H9 (cell line): ENCODE data around the gene PYGO2. TPM values are rescaled to one million over a fixed set of nuclear protein-coding genes. Genes with fewer than 3 reads are reported as not detected.

ENCODE experiments used
- DNase-seq: peaks from one replicate; pipeline ENCODE4 v3.0.0-alpha.2; 2017
- H2AFZ ChIP-seq: one replicate; pipeline ENCODE4 v1.6.1; 2013; ENCODE audit warnings: mild to moderate bottlenecking, low read length, control low read depth, moderate library complexity
- H2AK5ac ChIP-seq: 2 replicates; pipeline ENCODE4 v1.6.1; 2013; ENCODE audit warnings: low read length, control low read depth, mixed read lengths; ENCODE audit not compliant: insufficient read length
- H2BK120ac ChIP-seq: one replicate; pipeline ENCODE4 v1.6.1; 2013; ENCODE audit warnings: low read depth, mild to moderate bottlenecking, low read length, control low read depth, inconsistent platforms; ENCODE audit not compliant: poor library complexity, severe bottlenecking
- H2BK12ac ChIP-seq: 2 replicates; pipeline ENCODE4 v1.6.1; 2013; ENCODE audit warnings: low read length, control low read depth, mixed read lengths, low read depth; ENCODE audit not compliant: insufficient read length
- H2BK15ac ChIP-seq: 2 replicates; pipeline ENCODE4 v1.6.1; 2013; ENCODE audit warnings: low read depth, low read length, control low read depth
- H2BK20ac ChIP-seq: one replicate; pipeline ENCODE4 v1.6.1; 2013; ENCODE audit warnings: low read depth, mild to moderate bottlenecking, low read length, control low read depth, inconsistent platforms; ENCODE audit not compliant: poor library complexity, severe bottlenecking
- H2BK5ac ChIP-seq: 2 replicates; pipeline ENCODE4 v1.6.1; 2013; ENCODE audit warnings: low read length, control low read depth, mixed read lengths; ENCODE audit not compliant: insufficient read length
- H3K14ac ChIP-seq: 2 replicates; pipeline ENCODE4 v1.6.1; 2013; ENCODE audit warnings: low read length, control low read depth; ENCODE audit not compliant: insufficient read depth
- H3K18ac ChIP-seq: 2 replicates; pipeline ENCODE4 v1.6.1; 2013; ENCODE audit warnings: low read depth, mild to moderate bottlenecking, mixed read lengths, low read length, control low read depth; ENCODE audit not compliant: insufficient read length
- H3K23ac ChIP-seq: 2 replicates; pipeline ENCODE4 v1.6.1; 2013; ENCODE audit warnings: low read length, control low read depth, mixed read lengths, low read depth; ENCODE audit not compliant: insufficient read length
- H3K23me2 ChIP-seq: 2 replicates; pipeline ENCODE4 v1.6.1; 2013; ENCODE audit warnings: low read depth, mild to moderate bottlenecking, mixed read lengths, low read length, control low read depth; ENCODE audit not compliant: insufficient read length, poor library complexity, severe bottlenecking
- H3K27ac ChIP-seq: 2 replicates; pipeline ENCODE4 v1.5.1; 2013; ENCODE audit warnings: low read length, control low read depth, mixed read lengths, low read depth; ENCODE audit not compliant: insufficient read length
- H3K27me3 ChIP-seq: 2 replicates; pipeline ENCODE4 v1.6.1; 2013; ENCODE audit warnings: low read length, control low read depth, inconsistent platforms; ENCODE audit not compliant: insufficient read depth
- H3K4ac ChIP-seq: 2 replicates; pipeline ENCODE4 v1.6.1; 2013; ENCODE audit warnings: low read depth, mild to moderate bottlenecking, control low read depth, inconsistent platforms, low read length, moderate library complexity
- H3K4me1 ChIP-seq: 2 replicates; pipeline ENCODE4 v1.6.1; 2013; ENCODE audit warnings: low read length, control low read depth, inconsistent platforms; ENCODE audit not compliant: insufficient read depth
- H3K4me2 ChIP-seq: 2 replicates; pipeline ENCODE4 v1.6.1; 2013; ENCODE audit warnings: low read length, control low read depth, mixed read lengths; ENCODE audit not compliant: insufficient read length, insufficient read depth
- H3K56ac ChIP-seq: 2 replicates; pipeline ENCODE4 v1.6.1; 2013; ENCODE audit warnings: low read depth, mild to moderate bottlenecking, mixed read lengths, low read length, control low read depth; ENCODE audit not compliant: insufficient read length
- H3K79me1 ChIP-seq: 2 replicates; pipeline ENCODE4 v1.6.1; 2013; ENCODE audit warnings: low read depth, mild to moderate bottlenecking, moderate library complexity, low read length, control low read depth, inconsistent platforms; ENCODE audit not compliant: insufficient read depth, poor library complexity, severe bottlenecking
- H3K79me2 ChIP-seq: 2 replicates; pipeline ENCODE4 v1.6.1; 2013; ENCODE audit warnings: low read length, control low read depth, inconsistent platforms; ENCODE audit not compliant: insufficient read depth
- H3K9ac ChIP-seq: 2 replicates; pipeline ENCODE4 v1.6.1; 2013; ENCODE audit warnings: low read length, control low read depth, mixed read lengths; ENCODE audit not compliant: insufficient read length; ENCODE audit errors: extremely low read depth
- H3K9me3 ChIP-seq: one replicate; pipeline ENCODE4 v1.6.1; 2013; ENCODE audit warnings: low read depth, low read length, inconsistent platforms; ENCODE audit not compliant: control insufficient read depth
- H3T11ph ChIP-seq: one replicate; pipeline ENCODE4 v1.6.1; 2013; ENCODE audit warnings: mild to moderate bottlenecking, low read length, control low read depth, inconsistent platforms
- H4K20me1 ChIP-seq: one replicate; pipeline ENCODE4 v1.6.1; 2013; ENCODE audit not compliant: control insufficient read depth, insufficient read length, insufficient read depth
- H4K5ac ChIP-seq: 2 replicates; pipeline ENCODE4 v1.6.1; 2013; ENCODE audit warnings: low read depth, mild to moderate bottlenecking, mixed read lengths, low read length, control low read depth; ENCODE audit not compliant: insufficient read length
- H4K8ac ChIP-seq: replicated peaks from 2 replicates; pipeline ENCODE4 v1.6.1; 2013; ENCODE audit warnings: low read length, control low read depth, mixed read lengths, low read depth; ENCODE audit not compliant: insufficient read length
- H4K91ac ChIP-seq: 2 replicates; pipeline ENCODE4 v1.6.1; 2013; ENCODE audit warnings: low read depth, mild to moderate bottlenecking, moderate library complexity, mixed read lengths, low read length, control low read depth; ENCODE audit not compliant: insufficient read length
- H3K27ac Mint-ChIP-seq, 3 experiments: 2 replicates in 2 of 3; 3 replicates in 1 of 3; pipeline ENCODE4 v1.8.0; 2020 to 2021; ENCODE audit warnings: mixed read lengths in 3 of 3, mild to moderate bottlenecking in 1 of 3, moderate library complexity in 1 of 3
- H3K27me3 Mint-ChIP-seq: 2 replicates; pipeline ENCODE4 v1.8.0; 2021; ENCODE audit warnings: low read depth, mild to moderate bottlenecking, moderate library complexity, mixed read lengths
- H3K36me3 Mint-ChIP-seq, 3 experiments: 2 replicates in 2 of 3; 3 replicates in 1 of 3; pipeline ENCODE4 v1.8.0; 2020 to 2021; ENCODE audit warnings: low read depth in 3 of 3, mixed read lengths in 3 of 3; ENCODE audit not compliant: insufficient read depth in 1 of 3
- H3K4me1 Mint-ChIP-seq, 2 experiments: 2 replicates each; pipeline ENCODE4 v1.8.0; 2020; ENCODE audit warnings: mixed read lengths in 2 of 2
- H3K4me3 Mint-ChIP-seq, 2 experiments: 2 replicates in 1 of 2; 3 replicates in 1 of 2; pipeline ENCODE4 v1.8.0; 2020 to 2021; ENCODE audit warnings: mild to moderate bottlenecking in 2 of 2, mixed read lengths in 2 of 2, moderate library complexity in 1 of 2
- H3K9me3 Mint-ChIP-seq, 2 experiments: 2 replicates in 1 of 2; 3 replicates in 1 of 2; pipeline ENCODE4 v1.8.0; 2020; ENCODE audit warnings: mild to moderate bottlenecking in 2 of 2, mixed read lengths in 2 of 2, moderate library complexity in 1 of 2
- WGBS: extraction: QIAGEN DNeasy Blood & Tissue Kit; methylation state at CpG from one replicate; pipeline ENCODE4 v1.1.7; 2013; ENCODE audit warnings: missing lambda C conversion rate, low lambda C conversion rate, mixed read lengths; ENCODE audit not compliant: insufficient read length; ENCODE audit errors: extremely low coverage; 5-methylcytosine and 5-hydroxymethylcytosine counted together
- total RNA-seq: library from RNA; stranded (reverse); gene quantifications from 2 replicates; pipeline ENCODE4 v1.2.1, GENCODE V29; 2021
- TF ChIP-seq, protein P1 (sequence below): fragments of 200-600 bp; sonication (generic); conservative IDR thresholded peaks from 3 replicates; pipeline ENCODE4 v1.8.0; 2021; ENCODE audit warnings: antibody characterized with exemption, mild to moderate bottlenecking

The PYGO2 gene
- total RNA-seq, 1 experiment from 2014 or later: 38.7 TPM

DNA sequence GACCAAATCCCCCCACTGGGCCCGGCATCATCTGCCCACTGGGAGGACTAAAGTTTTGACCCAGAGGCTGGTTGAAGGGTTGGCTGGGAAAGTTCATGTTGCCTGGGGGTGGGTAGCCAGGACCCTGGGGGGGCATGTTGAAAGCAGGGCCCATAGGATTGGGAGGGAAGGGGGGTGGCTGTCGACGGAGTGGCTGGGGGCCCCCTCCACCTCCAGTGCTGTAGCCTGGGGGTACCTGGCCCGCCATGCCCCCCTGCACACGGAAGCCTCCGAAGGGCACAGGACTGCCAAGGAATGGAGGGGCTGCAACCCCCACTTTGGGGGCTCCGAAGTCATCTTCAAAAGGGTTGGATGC lies 2.2 kb downstream of the PYGO2 start:
- H3K23ac ChIP-seq: no peak overlapping the region
- Mint-ChIP-seq H3K4me3 (peak overlapping the region; percentile 29 to 41; a peak in 2 of 5 replicates), H3K9me3 (no peaks in the 10 kb centered on the region), H3K36me3 (peaks cover 16 to 48% (median 36%) of the 10 kb centered on the region in 3 experiments; a peak in 6 of 7 replicates), H3K4me1 (peaks cover 59 to 66% of the 10 kb centered on the region in 2 experiments), H3K27me3 (no peaks in the 10 kb centered on the region), H3K27ac (no peak overlapping the region)
- H3K23me2 ChIP-seq: peaks cover 16% of the 10 kb centered on the region
- no peak overlapping the region for H2BK12ac ChIP-seq
- H2BK120ac ChIP-seq: no peak overlapping the region
- no peak overlapping the region for H3K18ac ChIP-seq
- no peaks in the 10 kb centered on the region for H4K20me1 ChIP-seq
- H2AK5ac ChIP-seq: no peak overlapping the region
- H3K4me2 ChIP-seq: no peak overlapping the region
- no peaks in the 10 kb centered on the region for H3K27me3 ChIP-seq
- H3K4me1 ChIP-seq: peaks cover 6% of the 10 kb centered on the region; the same call in 1 of the 2 replicates
- no peak overlapping the region for H2BK20ac ChIP-seq
- WGBS: no CpG with 5 or more reads among the region's 7 CpGs
- no peaks in the 10 kb centered on the region for H3K9me3 ChIP-seq
- H2BK15ac ChIP-seq: no peak overlapping the region
- no peak overlapping the region for H4K8ac ChIP-seq
- DNase-seq: no peak
- H3T11ph ChIP-seq: no peak overlapping the region
- no peaks in the 10 kb centered on the region for H3K79me1 ChIP-seq
- H3K4ac ChIP-seq: no peak overlapping the region
- no peak overlapping the region for H3K9ac ChIP-seq
- H2AFZ ChIP-seq: no peak overlapping the region
- H3K27ac ChIP-seq: no peak overlapping the region
- TF ChIP-seq, protein P1, sequence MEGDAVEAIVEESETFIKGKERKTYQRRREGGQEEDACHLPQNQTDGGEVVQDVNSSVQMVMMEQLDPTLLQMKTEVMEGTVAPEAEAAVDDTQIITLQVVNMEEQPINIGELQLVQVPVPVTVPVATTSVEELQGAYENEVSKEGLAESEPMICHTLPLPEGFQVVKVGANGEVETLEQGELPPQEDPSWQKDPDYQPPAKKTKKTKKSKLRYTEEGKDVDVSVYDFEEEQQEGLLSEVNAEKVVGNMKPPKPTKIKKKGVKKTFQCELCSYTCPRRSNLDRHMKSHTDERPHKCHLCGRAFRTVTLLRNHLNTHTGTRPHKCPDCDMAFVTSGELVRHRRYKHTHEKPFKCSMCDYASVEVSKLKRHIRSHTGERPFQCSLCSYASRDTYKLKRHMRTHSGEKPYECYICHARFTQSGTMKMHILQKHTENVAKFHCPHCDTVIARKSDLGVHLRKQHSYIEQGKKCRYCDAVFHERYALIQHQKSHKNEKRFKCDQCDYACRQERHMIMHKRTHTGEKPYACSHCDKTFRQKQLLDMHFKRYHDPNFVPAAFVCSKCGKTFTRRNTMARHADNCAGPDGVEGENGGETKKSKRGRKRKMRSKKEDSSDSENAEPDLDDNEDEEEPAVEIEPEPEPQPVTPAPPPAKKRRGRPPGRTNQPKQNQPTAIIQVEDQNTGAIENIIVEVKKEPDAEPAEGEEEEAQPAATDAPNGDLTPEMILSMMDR: no peak
- no peak overlapping the region for H4K91ac ChIP-seq
- H3K56ac ChIP-seq: no peak overlapping the region
- no peak overlapping the region for H4K5ac ChIP-seq
- no peak overlapping the region for H3K14ac ChIP-seq
- H3K79me2 ChIP-seq: no peaks in the 10 kb centered on the region; the same call in 1 of the 2 replicates
- H2BK5ac ChIP-seq: no peak overlapping the region
